ENCODE measurements around the gene SLC25A1. TPM values are rescaled to one million over a fixed set of nuclear protein-coding genes. Genes with fewer than 3 reads are reported as not detected.

The SLC25A1 gene
- total RNA-seq, 2 experiments from 2014 or later, result 60.6 to 68.1 TPM

- Mint-ChIP-seq H3K9me3 (ENCODE audit: low read depth) (no peaks in the 10 kb centered on the region), H3K4me1 (peaks cover 2% of the 10 kb centered on the region), H3K27me3 (peaks cover 4% of the 10 kb centered on the region), H3K4me3 (no peak overlapping the region), H3K27ac (no peak overlapping the region), H3K36me3 (no peaks in the 10 kb centered on the region)
- DNase-seq, result no peak
- ATAC-seq, result no peak
- CTCF ChIA-PET, result interaction anchor here (0.9 kb wide), 1 partner anchor 10 kb away, joined by 5 read pairs; no protein-coding TSS in a partner anchor
Measured at GRCh38 chr22:19201130-19201868, 22.8 kb upstream of the SLC25A1 start.

- ATAC-seq (no peak), DNase-seq (no peak)
- Mint-ChIP-seq H3K4me1 (peaks cover 18% of the 10 kb centered on the region), H3K27me3 (peaks cover 4% of the 10 kb centered on the region), H3K9me3 (ENCODE audit: low read depth) (no peaks in the 10 kb centered on the region), H3K36me3 (no peaks in the 10 kb centered on the region), H3K4me3 (no peak overlapping the region), H3K27ac (no peak overlapping the region)
- CTCF ChIA-PET, result no interaction called here
Measured at GRCh38 chr22:19199479-19199878, 20.9 kb upstream of the SLC25A1 start.

- no peak overlapping the region for H3K27ac Mint-ChIP-seq
- H3K4me1 Mint-ChIP-seq, result peaks cover 18% of the 10 kb centered on the region
- no peak overlapping the region for H3K4me3 Mint-ChIP-seq
- H3K36me3 Mint-ChIP-seq, result no peaks in the 10 kb centered on the region
- H3K9me3 Mint-ChIP-seq (ENCODE audit: low read depth), result no peaks in the 10 kb centered on the region
- no peak for DNase-seq
- H3K27me3 Mint-ChIP-seq, result peaks cover 4% of the 10 kb centered on the region
- CTCF ChIA-PET, result no interaction called here
- ATAC-seq, result no peak
Measured at GRCh38 chr22:19197997-19198865, 19.7 kb upstream of the SLC25A1 start.

DNA sequence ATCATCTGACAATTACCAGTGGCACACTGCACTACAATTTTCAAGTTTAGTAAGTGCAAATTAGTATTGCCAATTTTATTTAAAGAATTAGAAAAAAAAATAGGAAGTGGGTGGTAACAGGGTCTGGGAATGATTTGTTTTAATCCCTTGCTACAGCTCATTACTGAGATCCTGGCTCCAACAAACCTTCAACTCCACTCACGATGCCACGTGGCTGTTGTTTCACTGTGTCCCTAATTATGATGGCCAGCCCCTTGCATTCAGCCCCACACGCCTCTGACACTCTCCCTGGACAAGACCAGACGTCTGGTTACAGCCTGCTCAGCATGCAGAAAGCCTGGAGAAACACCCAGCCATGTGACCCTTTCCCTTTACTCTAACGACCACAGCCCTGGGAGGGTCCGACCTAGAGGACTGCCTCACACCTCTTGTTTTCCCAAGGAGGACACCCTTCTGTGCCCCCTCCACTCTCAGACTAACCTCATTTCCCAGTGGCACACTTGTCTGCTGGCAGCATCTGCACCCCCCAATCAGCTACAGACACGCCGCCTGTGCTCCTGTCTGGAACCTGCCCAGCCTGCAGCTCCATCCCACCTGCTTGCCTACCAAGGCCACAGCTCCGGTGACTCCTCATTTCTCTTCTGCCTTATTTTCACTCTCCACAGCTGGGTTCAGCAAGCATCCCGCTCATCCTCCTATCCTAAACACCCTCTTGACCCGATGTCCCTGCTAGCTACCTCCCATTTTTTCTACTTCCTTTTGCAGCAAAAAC lies 18.5 kb upstream of the SLC25A1 start:
- ATAC-seq (no peak), DNase-seq (no peak)
- no peak overlapping the region for H3K4me3 Mint-ChIP-seq
- peaks cover 18% of the 10 kb centered on the region for H3K4me1 Mint-ChIP-seq
- no peak overlapping the region for H3K27ac Mint-ChIP-seq
- CTCF ChIA-PET, result interaction anchor here (2.5 kb wide), 1 partner anchor 18 kb away, joined by 11 read pairs; the partner anchor contains the start of gene SLC25A1
- H3K27me3 Mint-ChIP-seq, result peaks cover 4% of the 10 kb centered on the region
- H3K9me3 Mint-ChIP-seq (ENCODE audit: low read depth), result no peaks in the 10 kb centered on the region
- H3K36me3 Mint-ChIP-seq, result no peaks in the 10 kb centered on the region

- Mint-ChIP-seq H3K9me3 (ENCODE audit: low read depth) (no peaks in the 10 kb centered on the region), H3K27me3 (peaks cover 4% of the 10 kb centered on the region), H3K4me3 (no peak overlapping the region), H3K36me3 (no peaks in the 10 kb centered on the region), H3K4me1 (peaks cover 18% of the 10 kb centered on the region), H3K27ac (peak overlapping the region; percentile 53)
- ATAC-seq (peak; percentile 78), DNase-seq (peak; percentile 71)
- CTCF ChIA-PET, result interaction anchor here (0.5 to 2.5 kb wide), 3 partner anchors 17 to 95 kb away, joined by 3 to 11 read pairs (median 4); partner anchors contain the start of genes CLTCL1 and SLC25A1
Measured at GRCh38 chr22:19195796-19196731, 17.5 kb upstream of the SLC25A1 start.

DNA sequence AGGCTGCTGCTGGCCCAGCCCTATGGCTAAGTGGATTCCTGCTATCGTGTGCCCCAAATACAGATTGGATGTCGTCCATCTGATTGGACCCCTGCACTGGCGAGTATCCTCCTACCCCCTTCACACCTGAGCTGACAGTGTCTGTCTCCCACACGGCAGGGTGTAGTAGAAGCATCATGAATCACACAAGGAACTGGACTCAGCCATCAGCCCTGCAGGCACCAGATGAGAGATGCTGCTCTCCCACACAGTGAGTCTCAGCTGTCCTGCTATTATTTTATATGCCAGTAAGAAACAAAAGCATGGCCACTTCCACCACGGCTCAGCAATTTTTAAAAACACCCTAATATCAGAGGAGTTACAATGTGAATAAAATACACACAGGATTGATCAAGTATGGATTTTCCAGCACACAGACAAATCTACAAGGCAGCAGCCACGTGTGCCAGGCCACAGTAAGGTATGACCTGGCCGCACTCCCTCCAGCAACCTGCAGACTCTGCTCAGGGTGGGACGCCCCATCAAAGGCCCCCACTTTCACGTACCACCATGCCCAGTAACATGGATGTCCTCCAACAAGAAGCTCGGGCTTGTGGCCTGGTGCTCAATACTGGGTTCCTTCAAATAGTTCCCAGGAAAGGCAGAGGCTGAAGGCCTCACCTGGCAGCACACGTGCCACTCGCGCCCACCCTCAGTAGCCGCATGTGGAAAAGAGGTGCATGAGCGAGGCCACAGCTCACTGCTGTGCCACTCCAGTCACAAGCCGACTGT lies 16.4 kb upstream of the SLC25A1 start:
- Mint-ChIP-seq H3K27me3 (peaks cover 4% of the 10 kb centered on the region), H3K27ac (no peak overlapping the region), H3K4me3 (no peak overlapping the region), H3K36me3 (no peaks in the 10 kb centered on the region), H3K4me1 (peaks cover 18% of the 10 kb centered on the region), H3K9me3 (ENCODE audit: low read depth) (no peaks in the 10 kb centered on the region)
- no peak for ATAC-seq
- no peak for DNase-seq
- CTCF ChIA-PET, result interaction anchor here (1.4 to 2.5 kb wide), 3 partner anchors 12 to 97 kb away, joined by 4 to 11 read pairs (median 5); partner anchors contain the start of genes CLTCL1 and SLC25A1

GRCh38 chr22:19193879-19194278 lies 15.3 kb upstream of the SLC25A1 start:
- H3K9me3 Mint-ChIP-seq (ENCODE audit: low read depth), result no peaks in the 10 kb centered on the region
- peaks cover 10% of the 10 kb centered on the region for H3K27me3 Mint-ChIP-seq
- DNase-seq, result no peak
- no peaks in the 10 kb centered on the region for H3K36me3 Mint-ChIP-seq
- H3K4me1 Mint-ChIP-seq, result peaks cover 18% of the 10 kb centered on the region
- H3K4me3 Mint-ChIP-seq, result no peak overlapping the region
- no peak for ATAC-seq
- CTCF ChIA-PET, result interaction anchor here (1.4 to 2.0 kb wide), 2 partner anchors 11 to 15 kb away, joined by 5 read pairs; no protein-coding TSS in a partner anchor
- H3K27ac Mint-ChIP-seq, result no peak overlapping the region

GRCh38 chr22:19187716-19188563 lies 9.4 kb upstream of the SLC25A1 start:
- no peaks in the 10 kb centered on the region for H3K36me3 Mint-ChIP-seq
- H3K4me3 Mint-ChIP-seq, result no peak overlapping the region
- H3K27me3 Mint-ChIP-seq, result peaks cover 6% of the 10 kb centered on the region
- H3K4me1 Mint-ChIP-seq, result no peaks in the 10 kb centered on the region
- DNase-seq, result no peak
- no peak for ATAC-seq
- CTCF ChIA-PET, result interaction anchor here (0.8 kb wide), 1 partner anchor 43 kb away, joined by 4 read pairs; no protein-coding TSS in a partner anchor
- no peak overlapping the region for H3K27ac Mint-ChIP-seq
- H3K9me3 Mint-ChIP-seq (ENCODE audit: low read depth), result no peaks in the 10 kb centered on the region

DNA sequence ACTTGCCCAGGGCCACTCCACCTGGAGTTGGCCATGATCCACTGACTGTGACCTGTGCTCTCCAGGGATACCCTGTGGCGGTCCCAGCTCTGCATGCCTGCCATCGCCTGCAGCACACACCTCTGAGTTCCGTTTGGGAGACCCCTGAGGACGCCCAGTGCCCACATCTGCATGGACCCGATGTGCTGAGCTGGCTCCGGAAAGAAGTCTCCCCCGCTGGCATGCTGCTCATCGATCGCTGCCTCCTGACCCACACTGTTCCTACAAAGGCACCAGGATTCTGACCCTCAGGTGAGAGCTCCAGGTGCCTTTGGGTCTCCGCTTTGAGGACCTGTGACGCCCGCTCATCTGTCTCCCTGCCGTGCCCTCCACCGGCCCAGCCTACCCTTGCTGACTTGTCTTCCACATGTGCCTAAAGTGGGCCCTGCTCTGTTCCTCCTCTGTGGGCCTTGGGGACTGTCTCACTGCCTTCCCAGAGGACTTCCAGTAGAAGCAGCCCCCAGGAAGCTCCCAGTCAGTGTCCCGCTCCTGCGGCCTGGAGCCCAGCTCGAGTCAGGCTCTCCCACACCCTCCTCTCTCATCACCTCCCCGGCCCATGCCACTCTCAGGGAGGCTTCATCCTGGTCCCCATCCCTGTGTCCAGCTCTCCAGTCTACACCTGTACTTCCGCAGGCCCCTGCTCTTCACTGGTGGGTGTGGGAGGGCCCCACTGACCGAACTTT lies 5.9 kb upstream of the SLC25A1 start:
- DNase-seq (no peak), ATAC-seq (no peak)
- CTCF ChIA-PET, result no interaction called here
- peaks cover 4% of the 10 kb centered on the region for H3K27me3 Mint-ChIP-seq
- no peaks in the 10 kb centered on the region for H3K9me3 Mint-ChIP-seq (ENCODE audit: low read depth)
- H3K36me3 Mint-ChIP-seq, result no peaks in the 10 kb centered on the region
- peaks cover 18% of the 10 kb centered on the region for H3K4me1 Mint-ChIP-seq
- H3K27ac Mint-ChIP-seq, result no peak overlapping the region
- no peak overlapping the region for H3K4me3 Mint-ChIP-seq

DNA sequence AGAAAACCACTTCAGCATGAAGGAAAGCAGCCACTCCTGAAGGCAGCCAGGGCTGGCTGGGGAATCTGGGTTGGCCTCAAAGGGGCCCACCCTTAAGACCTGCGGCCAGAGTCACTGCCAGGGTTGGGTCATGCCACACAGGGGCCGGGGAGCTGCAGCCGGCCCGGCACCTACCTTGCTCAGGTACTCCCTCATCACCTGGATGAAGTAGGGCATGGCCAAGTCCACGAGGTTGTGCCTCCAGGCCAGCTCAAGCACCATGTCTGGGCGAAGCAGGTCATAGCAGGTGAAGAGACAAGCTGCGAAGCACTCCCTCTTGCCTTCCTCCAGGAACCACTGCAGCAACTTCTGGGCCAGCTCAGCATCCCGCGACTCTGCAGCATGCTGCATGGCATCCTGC lies 4.7 kb upstream of the SLC25A1 start:
- Mint-ChIP-seq H3K4me1 (peaks cover 22% of the 10 kb centered on the region), H3K27ac (no peak overlapping the region), H3K9me3 (ENCODE audit: low read depth) (no peaks in the 10 kb centered on the region), H3K4me3 (no peak overlapping the region), H3K27me3 (no peaks in the 10 kb centered on the region), H3K36me3 (no peaks in the 10 kb centered on the region)
- ATAC-seq (no peak), DNase-seq (no peak)
- CTCF ChIA-PET, result interaction anchor here (0.8 to 1.0 kb wide), 3 partner anchors 9 to 294 kb away, joined by 3 to 5 read pairs (median 3); no protein-coding TSS in a partner anchor

All from activated CD8-positive, alpha-beta memory T cell treated with anti-CD3 and anti-CD28 coated beads, Interleukin-2, amount 10 ng/mL, durations not matched to agents 7 days and 5 days (primary cell).